GM19193 (cell line): ENCODE results near the gene INPP5A.

ENCODE experiments used
- POLR2A ChIP-seq: IDR thresholded peaks from 4 replicates; pipeline ENCODE4 v1.6.1; 2011; ENCODE audit not compliant: insufficient read depth, insufficient read length; ENCODE audit errors: extremely low read depth

The INPP5A gene

DNA sequence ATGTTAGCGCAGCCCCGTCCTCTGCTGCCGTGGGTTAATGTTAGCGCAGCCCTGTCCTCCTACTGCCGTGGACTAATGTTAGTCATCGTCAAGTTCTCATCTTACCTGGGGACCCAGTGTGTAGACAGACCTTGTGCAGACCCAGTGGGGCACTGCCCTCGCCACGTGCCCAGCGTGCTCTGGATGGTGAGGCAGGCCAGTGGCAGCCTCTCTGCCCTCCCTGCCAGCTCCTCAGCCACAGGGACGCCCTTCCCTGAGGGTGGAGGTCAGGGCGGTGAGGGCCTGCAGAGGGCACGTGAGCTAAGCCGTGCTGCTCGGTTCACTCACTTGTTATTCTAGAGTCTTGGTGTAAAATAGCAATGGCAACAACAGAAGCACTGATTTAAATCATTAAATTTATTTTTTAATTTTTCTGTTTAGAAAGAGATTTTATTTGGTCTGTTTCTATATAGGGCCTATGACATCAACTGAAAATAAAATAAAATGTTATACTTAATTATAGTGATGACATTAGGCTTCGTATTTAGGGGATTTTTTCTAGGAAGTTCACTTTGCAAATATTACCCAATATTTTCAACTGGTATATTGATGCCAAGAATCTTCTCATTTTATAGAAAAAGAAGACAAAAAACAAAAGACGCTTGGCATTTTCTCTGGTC is 199.9 kb downstream of the INPP5A start:
- no peak for TF ChIP-seq POLR2A

GRCh38 chr10:132738454-132739224 is 201.1 kb downstream of the INPP5A start:
- TF ChIP-seq POLR2A = no peak

GRCh38 chr10:132739225-132739613 is 201.6 kb downstream of the INPP5A start:
- no peak for TF ChIP-seq POLR2A

- TF ChIP-seq POLR2A = no peak
These were observed 203.0 kb downstream of the INPP5A start for GRCh38 chr10:132740588-132740987.

DNA sequence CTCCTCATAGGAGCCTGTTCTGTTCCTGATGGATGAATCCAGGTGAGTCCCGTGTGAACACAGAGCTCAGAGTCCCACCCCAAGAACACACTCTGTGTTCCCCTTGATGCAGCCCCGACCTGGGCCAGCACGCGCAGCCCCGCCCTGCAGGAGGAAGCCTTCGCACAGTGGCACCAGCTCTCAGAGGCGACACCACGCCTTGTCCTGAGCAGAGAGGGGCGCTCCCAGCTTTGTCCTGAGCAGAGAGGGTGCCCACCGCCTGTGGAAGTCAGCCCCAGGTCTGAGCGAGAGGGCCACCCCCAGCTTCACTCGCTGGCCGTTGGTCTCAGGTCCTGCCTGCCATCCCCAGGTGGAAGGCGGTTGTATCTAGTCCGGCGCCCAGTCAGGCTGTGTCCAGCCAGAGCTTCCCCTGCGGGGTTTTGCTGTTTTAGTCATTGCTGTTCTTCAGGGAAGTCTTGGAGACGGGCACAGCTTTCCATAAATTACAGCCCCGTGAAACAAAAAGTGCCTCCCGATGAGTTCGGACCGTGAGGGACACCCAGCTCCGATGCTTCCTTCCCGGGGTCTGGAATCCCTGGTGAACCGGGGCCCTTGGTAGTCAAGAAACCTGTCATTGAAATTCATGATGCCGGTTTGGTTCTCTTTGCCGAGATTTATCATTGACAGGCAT is 204.7 kb downstream of the INPP5A start:
- TF ChIP-seq POLR2A = no peak

GRCh38 chr10:132742837-132743194 is 205.2 kb downstream of the INPP5A start:
- no peak for TF ChIP-seq POLR2A

DNA sequence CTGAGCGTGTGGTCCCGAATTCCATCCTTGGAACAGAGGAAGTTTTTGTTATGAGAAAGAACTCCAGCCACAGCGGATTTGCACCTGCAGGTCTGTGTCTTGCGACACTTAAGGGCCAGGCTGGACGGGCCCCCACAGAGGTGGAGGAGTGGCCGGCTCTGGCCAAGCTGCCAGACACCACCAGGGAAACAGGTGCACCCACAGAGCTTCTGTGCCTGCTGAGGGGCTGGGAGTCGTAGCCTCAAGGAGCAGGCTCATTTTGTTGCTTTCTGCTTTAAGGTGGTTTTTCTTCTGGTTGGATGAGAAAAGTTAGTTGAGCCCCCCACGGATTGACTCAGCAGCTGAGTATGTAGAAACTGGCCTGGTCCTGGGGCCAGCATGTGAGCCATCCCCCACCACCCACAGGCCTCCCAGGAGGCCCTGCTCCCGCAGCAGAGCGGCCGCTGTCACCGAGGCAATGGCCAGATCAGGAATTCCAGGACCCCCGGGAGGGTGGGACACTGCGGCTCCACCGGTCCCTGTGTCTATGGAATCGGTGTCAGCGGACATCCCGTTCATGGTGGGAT is 206.4 kb downstream of the INPP5A start:
- no peak for TF ChIP-seq POLR2A

DNA sequence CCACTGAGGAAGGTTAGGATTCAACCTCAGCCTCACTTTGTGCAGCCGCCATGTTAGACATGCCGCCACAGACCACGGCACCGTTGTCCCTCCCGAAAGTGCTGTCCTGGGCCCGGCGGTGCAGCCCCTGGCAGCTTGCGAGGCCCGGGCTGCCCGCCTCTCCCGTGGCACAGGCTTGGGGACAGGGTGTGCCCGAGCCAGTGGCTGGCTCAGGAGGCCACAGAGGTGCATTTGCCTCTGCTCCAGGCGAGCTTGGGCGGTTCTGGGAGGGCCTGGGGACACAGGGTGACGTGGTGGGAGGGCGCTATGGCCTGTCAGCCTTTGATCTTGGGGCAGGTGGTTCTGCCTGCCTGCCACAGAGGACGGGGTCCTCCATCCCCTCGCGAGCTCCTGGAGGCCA is 207.3 kb downstream of the INPP5A start:
- no peak for TF ChIP-seq POLR2A

DNA sequence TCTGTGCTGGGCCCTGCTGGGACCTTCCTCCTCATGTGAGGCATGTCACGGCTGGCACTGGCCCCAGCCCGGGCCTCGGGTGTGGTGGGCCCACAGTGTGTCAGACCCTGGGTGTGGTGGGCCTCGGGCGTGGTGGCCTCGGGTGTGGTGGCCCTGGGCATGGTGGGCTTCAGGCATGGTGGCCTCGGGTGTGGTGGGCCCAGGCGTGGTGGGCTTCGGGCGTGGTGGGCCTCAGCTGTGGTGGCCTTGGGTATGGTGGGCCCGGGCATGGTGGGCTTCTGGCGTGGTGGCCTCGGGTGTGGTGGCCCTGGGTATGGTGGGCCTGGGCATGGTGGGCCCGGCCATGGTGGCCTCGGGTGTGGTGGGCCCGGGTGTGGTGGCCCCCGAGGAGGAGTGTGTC is 207.9 kb downstream of the INPP5A start:
- no peak for TF ChIP-seq POLR2A

- no peak for TF ChIP-seq POLR2A
These were observed 208.4 kb downstream of the INPP5A start for GRCh38 chr10:132745971-132746370.

DNA sequence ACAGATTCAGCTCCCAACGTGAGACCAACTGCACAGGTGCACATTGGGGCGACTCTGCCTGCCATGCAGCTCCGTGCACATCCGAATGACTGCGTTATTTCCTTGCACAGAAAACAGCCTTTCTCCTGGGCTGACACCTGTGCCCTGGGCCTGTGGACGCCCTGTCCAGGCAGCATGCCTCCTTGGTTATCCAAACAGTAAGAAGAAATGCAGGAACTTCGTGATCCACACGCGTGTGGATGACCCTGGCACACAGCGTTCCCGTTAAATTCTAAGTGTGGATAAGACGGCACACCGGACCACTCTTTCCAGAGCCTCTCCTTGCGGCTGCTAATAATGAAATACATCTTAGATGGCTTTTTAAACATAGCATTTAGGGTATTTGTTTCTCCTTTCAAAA is 208.8 kb downstream of the INPP5A start:
- TF ChIP-seq POLR2A = no peak

- no peak for TF ChIP-seq POLR2A
These were observed 209.4 kb downstream of the INPP5A start for GRCh38 chr10:132746801-132747625.

- no peak for TF ChIP-seq POLR2A
These were observed 210.5 kb downstream of the INPP5A start for GRCh38 chr10:132748135-132748534.

DNA sequence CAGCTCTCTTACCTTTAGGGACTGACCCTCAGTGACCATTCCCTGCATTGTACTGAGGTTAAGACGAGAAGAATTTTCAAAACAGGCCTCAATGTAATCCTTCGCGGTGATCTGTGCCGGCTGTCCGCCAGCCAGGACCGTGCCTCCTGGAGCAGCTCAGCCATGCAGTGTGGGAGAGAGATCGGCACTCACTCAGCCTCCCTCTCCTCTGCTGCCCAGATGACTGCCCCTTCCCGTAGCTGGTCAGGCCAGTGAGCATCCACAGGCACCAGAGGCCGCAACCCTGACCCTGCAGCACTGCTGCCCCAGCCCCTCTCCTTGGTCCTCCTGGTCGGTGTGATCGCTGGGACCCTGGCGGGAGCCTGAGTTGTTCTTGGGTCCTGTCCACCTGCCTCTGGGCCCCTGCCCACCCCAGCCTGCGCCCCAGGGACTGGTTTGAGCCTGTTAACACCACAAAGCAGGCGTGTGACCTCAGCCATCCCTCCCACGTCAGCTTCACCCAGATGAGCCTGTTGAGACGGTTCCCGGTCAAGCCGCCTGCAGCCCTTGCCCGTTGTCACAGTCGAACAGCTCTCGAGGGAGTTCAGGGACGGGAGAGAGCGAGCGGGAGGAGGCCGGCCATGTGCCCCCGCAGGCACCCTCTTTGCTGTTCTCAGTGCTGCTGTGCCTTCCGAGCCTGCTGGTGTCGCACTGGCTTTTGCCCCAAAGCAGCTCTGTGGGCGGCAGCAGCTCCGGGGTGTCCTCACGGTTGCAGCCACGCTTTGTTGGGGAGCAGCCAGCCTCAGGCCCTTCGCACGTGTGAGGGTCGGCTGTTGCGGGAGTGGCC is 211.2 kb downstream of the INPP5A start:
- TF ChIP-seq POLR2A = no peak
